PFSK-1 (cell line): ENCODE data around the gene DMBT1.

Source experiments
- POLR2AphosphoS5 ChIP-seq: IDR thresholded peaks from 2 replicates; pipeline ENCODE4 v1.6.1; 2012; ENCODE audit warnings: low read depth, mild to moderate bottlenecking, control low read depth, low read length, moderate library complexity
- REST ChIP-seq, 2 experiments: IDR thresholded peaks; 2 replicates each; pipeline versions ENCODE4 v1.6.1 to v1.8.0; 2011 to 2012; ENCODE audit warnings: low read depth in 2 of 2, low read length in 2 of 2, control low read depth in 1 of 2, inconsistent platforms in 1 of 2, mild to moderate bottlenecking in 1 of 2, moderate library complexity in 1 of 2; ENCODE audit not compliant: insufficient read depth in 1 of 2
- TAF1 ChIP-seq: IDR thresholded peaks from 2 replicates; pipeline ENCODE4 v1.6.1; 2012; ENCODE audit warnings: low read length, control low read depth, borderline replicate concordance; ENCODE audit not compliant: insufficient read depth

GRCh38 chr10:122678266-122678665 is 117.7 kb downstream of the DMBT1 start:
- no peak for TF ChIP-seq POLR2AphosphoS5
- no peak for TF ChIP-seq TAF1
- no peak for TF ChIP-seq REST (IDR thresholded peaks at IDR 0.05; ENCODE audit: insufficient read depth in 1 of 2, low read depth in 2 of 2, low read length in 2 of 2)
